Activated naive CD8-positive, alpha-beta T cell treated with anti-CD3 and anti-CD28 coated beads for 36 hours (primary cell): Measurements from ENCODE around the gene PAPOLB. TPM values are rescaled to one million over a fixed set of nuclear protein-coding genes. Genes with fewer than 3 reads are reported as not detected.

Experiments
- DNase-seq: peaks from one replicate; pipeline ENCODE4 v3.0.0; 2021
- H3K27ac Mint-ChIP-seq: one replicate; pipeline ENCODE4 v1.8.0; 2022; ENCODE audit warnings: mild to moderate bottlenecking, moderate library complexity, mixed read lengths
- H3K27me3 Mint-ChIP-seq: one replicate; pipeline ENCODE4 v1.8.0; 2022; ENCODE audit warnings: mild to moderate bottlenecking, mixed read lengths
- H3K36me3 Mint-ChIP-seq: one replicate; pipeline ENCODE4 v1.8.0; 2021; ENCODE audit warnings: mild to moderate bottlenecking, mixed read lengths
- H3K4me1 Mint-ChIP-seq: one replicate; pipeline ENCODE4 v1.8.0; 2021; ENCODE audit warnings: mixed read lengths
- H3K4me3 Mint-ChIP-seq: one replicate; pipeline ENCODE4 v1.8.0; 2022; ENCODE audit warnings: mild to moderate bottlenecking, moderate library complexity, mixed read lengths
- H3K9me3 Mint-ChIP-seq: one replicate; pipeline ENCODE4 v1.8.0; 2022; ENCODE audit warnings: mixed read lengths
- total RNA-seq, 2 experiments: library from RNA; stranded (reverse); gene quantifications; one replicate each; pipeline ENCODE4 v1.2.3, GENCODE V29; 2021

Gene PAPOLB
- total RNA-seq, 2 experiments from 2014 or later = 0.04 TPM; not detected in 1

DNA sequence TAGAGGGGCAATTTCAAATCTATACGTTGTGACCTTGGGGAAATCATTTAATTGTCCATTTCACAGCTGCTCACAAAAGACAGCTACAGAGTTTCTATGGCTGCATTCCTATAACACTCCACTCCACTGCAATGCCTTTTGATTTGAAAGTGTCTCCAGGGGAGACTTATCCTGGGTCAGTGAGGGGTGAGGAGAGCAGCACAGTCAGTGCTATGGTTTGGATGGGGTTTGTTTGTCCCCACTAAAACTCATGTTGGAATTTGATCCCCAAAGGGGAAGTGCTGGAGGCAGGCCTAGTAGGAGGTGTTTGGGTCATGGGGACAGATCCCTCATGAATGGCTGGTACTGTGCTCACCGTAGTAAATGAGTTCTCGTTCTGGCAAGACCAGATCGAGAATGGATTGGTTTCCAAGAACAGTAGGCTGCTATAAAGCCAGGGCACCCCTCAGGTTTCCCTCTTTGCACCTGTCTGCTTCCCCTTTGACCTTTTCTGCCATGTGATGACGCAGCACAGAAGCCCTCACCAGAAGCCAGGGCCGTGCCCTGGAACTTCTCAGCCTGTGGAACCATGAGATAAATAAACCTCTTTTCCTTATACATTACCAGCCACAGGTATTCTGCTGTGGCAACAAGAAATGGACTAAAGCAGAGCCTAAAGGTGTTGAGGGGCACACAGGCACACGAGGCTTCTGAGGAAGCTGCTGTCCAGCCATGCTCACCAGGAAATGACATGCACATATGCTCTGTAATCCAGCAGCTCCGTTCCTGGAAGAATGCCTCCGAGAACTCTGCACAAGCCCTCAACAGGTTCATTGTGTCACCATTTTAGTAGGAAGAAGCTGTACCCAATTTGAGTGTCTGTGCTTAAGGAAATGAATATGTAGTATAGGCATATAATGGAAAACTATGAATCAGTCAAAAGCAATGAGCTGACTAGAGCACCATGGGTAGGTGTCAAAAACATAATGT, 5.0 kb upstream of the PAPOLB start:
- H3K36me3 Mint-ChIP-seq = peaks cover 2% of the 10 kb centered on the region
- peaks cover 59% of the 10 kb centered on the region for H3K27me3 Mint-ChIP-seq
- no peak overlapping the region for H3K27ac Mint-ChIP-seq
- H3K4me1 Mint-ChIP-seq = peaks cover 6% of the 10 kb centered on the region
- H3K4me3 Mint-ChIP-seq = no peak overlapping the region
- peaks cover 6% of the 10 kb centered on the region for H3K9me3 Mint-ChIP-seq
- no peak for DNase-seq

DNA sequence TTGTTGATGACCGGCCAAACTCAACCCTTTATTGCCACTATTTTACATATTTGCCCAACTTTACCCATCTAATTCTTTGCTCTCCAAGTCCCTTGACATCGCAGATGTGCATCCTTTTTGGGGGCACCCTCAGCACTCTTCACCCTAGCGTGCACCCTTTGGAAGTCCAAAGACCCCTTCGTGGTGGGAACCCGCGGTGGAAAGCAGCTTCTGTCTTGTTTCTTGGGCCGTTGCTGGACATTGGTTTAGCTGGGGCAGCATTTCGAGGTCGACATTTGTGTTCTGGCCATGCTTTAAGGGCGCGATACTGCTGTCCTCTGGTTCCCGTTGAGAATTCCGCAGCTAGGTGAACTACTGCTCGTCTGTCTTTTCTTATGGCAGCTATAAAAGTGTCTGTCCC, 326 bp upstream of the PAPOLB start:
- no peak for DNase-seq
- peaks cover 48% of the 10 kb centered on the region for H3K27me3 Mint-ChIP-seq
- peaks cover 10% of the 10 kb centered on the region for H3K9me3 Mint-ChIP-seq

DNA sequence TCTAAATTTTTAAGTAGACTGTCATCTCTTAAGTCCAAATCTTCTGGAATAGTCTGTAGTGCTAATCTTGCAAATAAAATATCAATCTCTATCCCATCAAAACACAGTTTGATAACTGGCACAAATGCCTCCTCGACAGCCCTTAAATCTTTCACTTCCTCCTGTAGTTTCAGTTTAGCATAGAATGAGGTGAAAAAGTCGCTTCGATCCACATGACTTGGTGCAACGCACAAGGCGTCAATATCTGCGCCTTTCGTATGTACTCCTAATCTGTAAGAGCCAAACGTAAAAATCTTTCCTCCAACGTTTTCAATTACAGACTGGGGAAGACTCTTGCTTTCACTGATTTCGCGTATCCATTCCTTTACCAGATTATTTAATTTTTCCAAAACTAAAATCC, 603 bp downstream of the PAPOLB start:
- Mint-ChIP-seq H3K9me3 (peaks cover 10% of the 10 kb centered on the region), H3K27me3 (peaks cover 48% of the 10 kb centered on the region), H3K4me3 (peak overlapping the region; percentile 59), H3K36me3 (peaks cover 7% of the 10 kb centered on the region), H3K27ac (no peak overlapping the region), H3K4me1 (peaks cover 3% of the 10 kb centered on the region)
- no peak for DNase-seq

More for the DNA sequence above, 326 bp upstream of the PAPOLB start:
- Mint-ChIP-seq H3K4me1 (peaks cover 3% of the 10 kb centered on the region), H3K36me3 (peaks cover 7% of the 10 kb centered on the region), H3K4me3 (peak overlapping the region; percentile 59), H3K27ac (no peak overlapping the region)

GRCh38 chr7:4857189-4857588, 4.6 kb downstream of the PAPOLB start:
- Mint-ChIP-seq H3K36me3 (peaks cover 4% of the 10 kb centered on the region), H3K27me3 (peaks cover 13% of the 10 kb centered on the region), H3K27ac (no peak overlapping the region), H3K9me3 (peaks cover 4% of the 10 kb centered on the region), H3K4me3 (no peak overlapping the region), H3K4me1 (peaks cover 3% of the 10 kb centered on the region)
- no peak for DNase-seq

DNA sequence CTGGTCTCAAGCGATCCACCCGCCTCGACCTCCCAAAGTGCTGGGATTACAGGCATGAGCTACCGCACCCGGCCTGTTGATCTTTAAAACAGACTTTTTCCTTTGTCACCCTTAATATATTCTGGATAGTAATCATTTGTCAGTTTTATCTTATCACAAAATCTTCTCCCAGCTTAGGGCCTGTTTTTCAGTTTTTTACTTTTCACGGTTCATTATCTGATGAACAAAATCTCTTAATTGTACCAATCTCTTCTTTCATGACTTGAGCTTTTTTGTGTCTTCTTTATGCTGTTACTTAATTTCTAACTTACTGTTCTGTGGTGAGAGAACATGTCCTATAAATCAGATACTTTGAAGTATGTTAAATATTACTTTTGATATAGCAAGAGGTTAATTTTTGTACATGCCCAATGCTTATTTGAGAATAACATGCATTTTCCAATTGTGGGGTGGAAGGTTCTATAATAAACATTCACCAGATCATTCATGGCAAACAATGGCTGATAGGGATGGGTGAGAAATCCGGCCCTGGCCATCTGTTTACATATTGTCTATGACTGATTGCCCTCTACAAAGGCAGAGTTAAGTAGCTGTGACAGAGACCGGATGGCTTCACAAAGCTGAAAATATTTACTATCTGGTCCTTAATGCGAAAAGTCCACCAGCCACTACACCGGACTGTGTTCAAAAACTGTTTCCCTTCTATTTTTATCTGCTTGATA, 5.3 kb downstream of the PAPOLB start:
- peaks cover 9% of the 10 kb centered on the region for H3K4me1 Mint-ChIP-seq
- H3K9me3 Mint-ChIP-seq = peaks cover 4% of the 10 kb centered on the region
- peaks cover 4% of the 10 kb centered on the region for H3K36me3 Mint-ChIP-seq
- H3K27ac Mint-ChIP-seq = no peak overlapping the region
- H3K27me3 Mint-ChIP-seq = peaks cover 8% of the 10 kb centered on the region
- no peak overlapping the region for H3K4me3 Mint-ChIP-seq
- no peak for DNase-seq

- peaks cover 7% of the 10 kb centered on the region for H3K4me1 Mint-ChIP-seq
- no peak overlapping the region for H3K4me3 Mint-ChIP-seq
- DNase-seq = no peak
- no peaks in the 10 kb centered on the region for H3K36me3 Mint-ChIP-seq
- H3K27me3 Mint-ChIP-seq = peaks cover 4% of the 10 kb centered on the region
- H3K27ac Mint-ChIP-seq = no peak overlapping the region
- H3K9me3 Mint-ChIP-seq = peaks cover 4% of the 10 kb centered on the region
Measured at GRCh38 chr7:4854916-4855315, 6.9 kb downstream of the PAPOLB start.

- H3K27me3 Mint-ChIP-seq = peaks cover 13% of the 10 kb centered on the region
- H3K27ac Mint-ChIP-seq = peak overlapping the region; percentile 52
- no peaks in the 10 kb centered on the region for H3K36me3 Mint-ChIP-seq
- H3K4me3 Mint-ChIP-seq = no peak overlapping the region
- H3K9me3 Mint-ChIP-seq = peaks cover 4% of the 10 kb centered on the region
- peaks cover 7% of the 10 kb centered on the region for H3K4me1 Mint-ChIP-seq
- no peak for DNase-seq
Measured at GRCh38 chr7:4851459-4852422, 10.1 kb downstream of the PAPOLB start.

DNA sequence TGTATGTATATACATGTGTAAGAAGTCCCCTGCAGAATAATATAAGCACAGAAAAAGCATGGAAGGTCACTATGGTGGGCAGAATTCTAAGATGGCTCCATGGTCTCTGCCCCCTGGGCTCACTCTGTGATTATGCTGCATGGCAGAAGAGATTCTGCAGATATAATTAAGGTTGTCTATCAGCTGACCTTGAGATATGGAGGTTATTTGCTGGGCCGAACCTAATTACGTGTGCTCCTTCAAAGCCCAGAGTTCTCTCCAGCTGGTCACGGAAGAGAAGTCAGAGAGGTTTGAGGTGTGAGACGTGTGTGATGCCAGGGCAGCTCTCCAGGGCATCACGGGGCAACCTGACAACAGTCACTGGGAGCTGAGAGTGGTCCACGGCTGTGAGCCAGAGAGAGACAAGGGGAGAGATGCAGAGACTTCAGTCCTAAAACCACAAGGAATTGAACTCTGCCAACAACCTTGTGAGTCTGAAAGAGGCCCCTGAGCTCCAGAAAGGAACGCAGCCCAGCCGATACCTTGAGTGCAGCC, 11.5 kb downstream of the PAPOLB start:
- peaks cover 23% of the 10 kb centered on the region for H3K27me3 Mint-ChIP-seq
- H3K4me1 Mint-ChIP-seq = peaks cover 11% of the 10 kb centered on the region
- H3K4me3 Mint-ChIP-seq = no peak overlapping the region
- peaks cover 4% of the 10 kb centered on the region for H3K9me3 Mint-ChIP-seq
- DNase-seq = no peak
- H3K36me3 Mint-ChIP-seq = no peaks in the 10 kb centered on the region
- no peak overlapping the region for H3K27ac Mint-ChIP-seq

DNA sequence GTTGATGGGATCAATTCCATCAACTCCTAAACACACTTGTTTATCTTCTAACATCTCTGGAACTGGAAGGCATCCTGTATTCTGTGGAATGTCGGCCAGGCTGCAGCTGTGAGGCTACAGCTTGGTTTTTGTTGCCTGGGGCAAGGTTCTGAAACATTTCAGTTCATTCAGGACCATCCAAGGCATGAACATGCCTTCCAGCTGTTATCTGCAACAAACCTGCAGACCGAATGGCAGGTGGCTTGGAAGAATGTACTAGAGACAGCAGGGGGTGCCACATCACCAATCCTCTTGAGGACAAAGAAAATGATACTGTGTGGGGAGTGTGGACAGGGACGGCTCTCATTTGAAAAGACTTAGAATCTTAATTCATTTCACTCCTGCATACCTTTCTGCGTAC, 12.4 kb downstream of the PAPOLB start:
- H3K4me1 Mint-ChIP-seq = peaks cover 11% of the 10 kb centered on the region
- H3K4me3 Mint-ChIP-seq = no peak overlapping the region
- peaks cover 4% of the 10 kb centered on the region for H3K9me3 Mint-ChIP-seq
- no peaks in the 10 kb centered on the region for H3K36me3 Mint-ChIP-seq
- no peak for DNase-seq
- no peak overlapping the region for H3K27ac Mint-ChIP-seq
- H3K27me3 Mint-ChIP-seq = peaks cover 31% of the 10 kb centered on the region

- H3K4me3 Mint-ChIP-seq = no peak overlapping the region
- H3K27me3 Mint-ChIP-seq = peaks cover 42% of the 10 kb centered on the region
- no peak for DNase-seq
- H3K36me3 Mint-ChIP-seq = no peaks in the 10 kb centered on the region
- H3K4me1 Mint-ChIP-seq = peaks cover 3% of the 10 kb centered on the region
- no peaks in the 10 kb centered on the region for H3K9me3 Mint-ChIP-seq
- no peak overlapping the region for H3K27ac Mint-ChIP-seq
Measured at GRCh38 chr7:4845740-4846142, 16.1 kb downstream of the PAPOLB start.

- Mint-ChIP-seq H3K4me1 (peaks cover 3% of the 10 kb centered on the region), H3K4me3 (no peak overlapping the region), H3K9me3 (no peaks in the 10 kb centered on the region), H3K36me3 (no peaks in the 10 kb centered on the region), H3K27ac (no peak overlapping the region), H3K27me3 (peaks cover 32% of the 10 kb centered on the region)
- no peak for DNase-seq
Measured at GRCh38 chr7:4842319-4843064, 19.3 kb downstream of the PAPOLB start.

- H3K27me3 Mint-ChIP-seq = peaks cover 29% of the 10 kb centered on the region
- no peak overlapping the region for H3K27ac Mint-ChIP-seq
- H3K4me3 Mint-ChIP-seq = no peak overlapping the region
- H3K9me3 Mint-ChIP-seq = no peaks in the 10 kb centered on the region
- H3K4me1 Mint-ChIP-seq = peaks cover 3% of the 10 kb centered on the region
- H3K36me3 Mint-ChIP-seq = no peaks in the 10 kb centered on the region
- DNase-seq = no peak
Measured at GRCh38 chr7:4841836-4842235, 20.0 kb downstream of the PAPOLB start.

- Mint-ChIP-seq H3K36me3 (no peaks in the 10 kb centered on the region), H3K27me3 (peaks cover 24% of the 10 kb centered on the region), H3K27ac (no peak overlapping the region), H3K4me3 (no peak overlapping the region), H3K4me1 (peaks cover 3% of the 10 kb centered on the region), H3K9me3 (no peaks in the 10 kb centered on the region)
- no peak for DNase-seq
Measured at GRCh38 chr7:4841007-4841784, 20.6 kb downstream of the PAPOLB start.
